B cell (primary cell): ENCODE data around the gene RNF148. TPM values are rescaled to one million over a fixed set of nuclear protein-coding genes. Genes with fewer than 3 reads are reported as not detected.

Experiments
- ATAC-seq: fragments of 200-7000 bp; cut with Tn5 transposase; one replicate; pipeline ENCODE4 v1.10.0; 2021; ENCODE audit warnings: low read depth, mild to moderate bottlenecking, moderate number of reproducible peaks, moderate library complexity
- CTCF ChIA-PET: fragments of 350-600 bp; sonication (Branson Sonifier 250); formaldehyde crosslinking; loops from one replicate; lab custom pipeline; 2021; ENCODE audit warnings: antibody characterized with exemption, inconsistent platforms; lab: Charles Lee
- POLR2A ChIA-PET: fragments of 350-600 bp; sonication (Branson Sonifier 250); formaldehyde crosslinking; loops from one replicate; lab custom pipeline; 2021; ENCODE audit warnings: antibody characterized with exemption; lab: Charles Lee
- DNase-seq: peaks from one replicate; pipeline ENCODE4 v3.0.0; 2013
- H2AFZ ChIP-seq: 2 replicates; pipeline ENCODE4 v1.6.1; 2012; ENCODE audit warnings: mild to moderate bottlenecking, low read depth, low read length; ENCODE audit not compliant: insufficient read depth, poor library complexity, severe bottlenecking
- H3K27ac ChIP-seq, 2 donors: 1 replicate in 1 of 2; 2 replicates in 1 of 2; pipeline ENCODE4 v1.5.1; 2012 to 2013; ENCODE audit warnings: low read length in 2 of 2, mild to moderate bottlenecking in 2 of 2, moderate library complexity in 1 of 2
- H3K27me3 ChIP-seq, 4 experiments: fragments of 200-600 bp in 1 of 4; sonication (generic) in 1 of 4; replicated peaks in 1 of 4; 1 replicate in 2 of 4; 2 replicates in 2 of 4; pipeline versions ENCODE4 v1.6.1 to v1.7.0; 2013 to 2016; ENCODE audit warnings: low read length in 3 of 4, mild to moderate bottlenecking in 2 of 4, mixed read lengths in 1 of 4, moderate library complexity in 1 of 4; ENCODE audit not compliant: insufficient read depth in 4 of 4, control insufficient read depth in 3 of 4; ENCODE audit errors: control extremely low read depth in 1 of 4
- H3K36me3 ChIP-seq, 2 experiments: replicated peaks in 1 of 2; 1 replicate in 1 of 2; 2 replicates in 1 of 2; pipeline versions ENCODE4 v1.6.1 to v1.7.1; 2013; ENCODE audit warnings: low read length in 1 of 2; ENCODE audit not compliant: insufficient read depth in 2 of 2, control insufficient read depth in 1 of 2; ENCODE audit errors: control extremely low read depth in 1 of 2, extremely low read depth in 1 of 2
- H3K4me1 ChIP-seq, 2 donors: fragments of 200-600 bp in 1 of 2; sonication (generic) in 1 of 2; 1 replicate in 1 of 2; 2 replicates in 1 of 2; pipeline versions ENCODE4 v1.5.1 to v1.6.1; 2013 to 2017; ENCODE audit warnings: low read length in 2 of 2; ENCODE audit not compliant: control insufficient read depth in 2 of 2, insufficient read depth in 2 of 2
- H3K4me2 ChIP-seq: replicated peaks from 2 replicates; pipeline ENCODE3; 2012; ENCODE audit warnings: mild to moderate bottlenecking, low read depth, low read length; ENCODE audit not compliant: poor library complexity, severe bottlenecking
- H3K4me3 ChIP-seq, 5 experiments: fragments of 200-600 bp in 1 of 5; sonication (generic) in 1 of 5; 1 replicate in 3 of 5; 2 replicates in 2 of 5; pipeline versions ENCODE4 v1.5.1 to v1.7.0; 2011 to 2016; ENCODE audit warnings: low read length in 4 of 5, mild to moderate bottlenecking in 4 of 5, low read depth in 2 of 5, control low read depth in 1 of 5, moderate library complexity in 1 of 5; ENCODE audit not compliant: insufficient read depth in 1 of 5; ENCODE audit errors: control extremely low read depth in 1 of 5, extremely low read depth in 1 of 5
- H3K79me2 ChIP-seq: fragments of 200-600 bp; sonication (generic); one replicate; pipeline ENCODE4 v1.6.0; 2016; ENCODE audit warnings: low read length; ENCODE audit not compliant: control insufficient read depth, insufficient read depth
- H3K9ac ChIP-seq: fragments of 200-600 bp; sonication (generic); 2 replicates; pipeline ENCODE4 v1.6.1; 2017; ENCODE audit warnings: mild to moderate bottlenecking, low read length, moderate library complexity
- H3K9me3 ChIP-seq, 3 donors: one replicate each; pipeline versions ENCODE4 v1.6.1 to v1.7.1; 2013; ENCODE audit warnings: low read length in 2 of 3; ENCODE audit not compliant: control insufficient read depth in 2 of 3, insufficient read depth in 1 of 3; ENCODE audit errors: control extremely low read depth in 1 of 3
- H4K20me1 ChIP-seq: 2 replicates; pipeline ENCODE4 v1.6.0; 2012; ENCODE audit warnings: mild to moderate bottlenecking, low read length; ENCODE audit not compliant: insufficient read depth, control insufficient read depth, poor library complexity, severe bottlenecking
- H3K27ac Mint-ChIP-seq: one replicate; pipeline ENCODE4 v1.8.0; 2021; ENCODE audit warnings: mixed read lengths
- H3K27me3 Mint-ChIP-seq: one replicate; pipeline ENCODE4 v1.8.0; 2021; ENCODE audit warnings: mixed read lengths
- H3K4me1 Mint-ChIP-seq: one replicate; pipeline ENCODE4 v1.8.0; 2021; ENCODE audit warnings: mixed read lengths
- H3K4me3 Mint-ChIP-seq: one replicate; pipeline ENCODE4 v1.8.0; 2021; ENCODE audit warnings: mixed read lengths
- H3K9me3 Mint-ChIP-seq: one replicate; pipeline ENCODE4 v1.8.0; 2022; ENCODE audit warnings: mixed read lengths; ENCODE audit not compliant: insufficient read depth
- CTCF ChIP-seq: fragments of 200-600 bp; IDR thresholded peaks from one replicate; pipeline ENCODE4 v1.8.0; 2022; ENCODE audit warnings: antibody characterized with exemption, mild to moderate bottlenecking
- EZH2 ChIP-seq: IDR thresholded peaks from 2 replicates; pipeline ENCODE4 v1.6.1; 2012; ENCODE audit warnings: borderline replicate concordance, low read depth, mild to moderate bottlenecking, moderate library complexity, low read length; ENCODE audit not compliant: insufficient read depth, poor library complexity, severe bottlenecking
- WGBS: methylation state at CpG from one replicate; pipeline ENCODE4 v1.1.5; 2013; ENCODE audit warnings: missing lambda C conversion rate; ENCODE audit not compliant: insufficient coverage; 5-methylcytosine and 5-hydroxymethylcytosine counted together
- intact Hi-C: fragments of 100-400 bp; cut with micrococcal nuclease; formaldehyde crosslinking; loops from one replicate; pipeline ENCODE4 v1.10.0; 2022
- polyA plus RNA-seq: library from polyadenylated mRNA; depleted of rRNA; stranded (reverse); fragments of >200 nt; gene quantifications from 2 replicates; pipeline ENCODE4 v1.2.3, GENCODE V29; 2012
- total RNA-seq, 2 donors: library from RNA; stranded (reverse); fragments of 120-200 nt in 1 of 2; gene quantifications; 1 replicate in 1 of 2; 2 replicates in 1 of 2; pipeline versions ENCODE4 v1.2.3 to v1.2.4, GENCODE V29; 2013 to 2022

Gene RNF148
- total and polyA plus RNA-seq, 2 donors (not counting 1 experiment from before 2014, with no cell fraction given) = not detected

GRCh38 chr7:122736183-122736582 lies 33.5 kb upstream of the RNF148 start:
- no peak overlapping the region for H3K9ac ChIP-seq
- no peaks in the 10 kb centered on the region for H3K4me1 Mint-ChIP-seq
- no peak overlapping the region for H3K27ac ChIP-seq
- ATAC-seq = no peak
- H2AFZ ChIP-seq = no peak overlapping the region
- intact Hi-C loops = no loop called here
- DNase-seq = no peak
- no peak overlapping the region for H3K4me2 ChIP-seq
- H4K20me1 ChIP-seq = no peaks in the 10 kb centered on the region
- H3K9me3 Mint-ChIP-seq = no peaks in the 10 kb centered on the region
- ChIA-PET POLR2A (no interaction called here), CTCF (no interaction called here)
- H3K27ac Mint-ChIP-seq = no peak overlapping the region
- H3K36me3 ChIP-seq = no peaks in the 10 kb centered on the region
- no peak for TF ChIP-seq EZH2
- no peak for TF ChIP-seq CTCF
- no peaks in the 10 kb centered on the region for H3K79me2 ChIP-seq
- no peaks in the 10 kb centered on the region for H3K27me3 ChIP-seq
- no peaks in the 10 kb centered on the region for H3K9me3 ChIP-seq
- H3K4me3 ChIP-seq = no peak overlapping the region
- no CpG with 5 or more reads among the region's 1 CpG for WGBS
- H3K27me3 Mint-ChIP-seq = no peaks in the 10 kb centered on the region
- H3K4me3 Mint-ChIP-seq = no peak overlapping the region
- no peaks in the 10 kb centered on the region for H3K4me1 ChIP-seq

- intact Hi-C loops = no loop called here
- H3K9ac ChIP-seq = no peak overlapping the region
- no peak overlapping the region for H2AFZ ChIP-seq
- no peaks in the 10 kb centered on the region for H3K9me3 ChIP-seq
- no peaks in the 10 kb centered on the region for H3K27me3 ChIP-seq
- Mint-ChIP-seq H3K4me1 (no peaks in the 10 kb centered on the region), H3K27me3 (no peaks in the 10 kb centered on the region), H3K4me3 (no peak overlapping the region), H3K27ac (no peak overlapping the region), H3K9me3 (no peaks in the 10 kb centered on the region)
- TF ChIP-seq CTCF = no peak
- no peak for TF ChIP-seq EZH2
- no peak for DNase-seq
- no peak overlapping the region for H3K4me2 ChIP-seq
- no CpG with 5 or more reads among the region's 1 CpG for WGBS
- H3K4me1 ChIP-seq = no peaks in the 10 kb centered on the region
- no peak for ATAC-seq
- no peak overlapping the region for H3K4me3 ChIP-seq
- H4K20me1 ChIP-seq = no peaks in the 10 kb centered on the region
- ChIA-PET CTCF (no interaction called here), POLR2A (no interaction called here)
- H3K79me2 ChIP-seq = no peaks in the 10 kb centered on the region
- H3K27ac ChIP-seq = no peak overlapping the region
- H3K36me3 ChIP-seq = no peaks in the 10 kb centered on the region
Measured at GRCh38 chr7:122727759-122728158, 25.0 kb upstream of the RNF148 start.
